Ramos (cell line): ENCODE results near the gene TRIL.

Experiments used
- in situ Hi-C: fragments of 300-500 bp; cut with MboI; formaldehyde crosslinking; loops from one replicate; pipeline ENCODE4 v1.14.3; 2022; ENCODE audit warnings: low sequenced_read_pairs; ENCODE audit not compliant: unreplicated experiment

The TRIL gene, protein sequence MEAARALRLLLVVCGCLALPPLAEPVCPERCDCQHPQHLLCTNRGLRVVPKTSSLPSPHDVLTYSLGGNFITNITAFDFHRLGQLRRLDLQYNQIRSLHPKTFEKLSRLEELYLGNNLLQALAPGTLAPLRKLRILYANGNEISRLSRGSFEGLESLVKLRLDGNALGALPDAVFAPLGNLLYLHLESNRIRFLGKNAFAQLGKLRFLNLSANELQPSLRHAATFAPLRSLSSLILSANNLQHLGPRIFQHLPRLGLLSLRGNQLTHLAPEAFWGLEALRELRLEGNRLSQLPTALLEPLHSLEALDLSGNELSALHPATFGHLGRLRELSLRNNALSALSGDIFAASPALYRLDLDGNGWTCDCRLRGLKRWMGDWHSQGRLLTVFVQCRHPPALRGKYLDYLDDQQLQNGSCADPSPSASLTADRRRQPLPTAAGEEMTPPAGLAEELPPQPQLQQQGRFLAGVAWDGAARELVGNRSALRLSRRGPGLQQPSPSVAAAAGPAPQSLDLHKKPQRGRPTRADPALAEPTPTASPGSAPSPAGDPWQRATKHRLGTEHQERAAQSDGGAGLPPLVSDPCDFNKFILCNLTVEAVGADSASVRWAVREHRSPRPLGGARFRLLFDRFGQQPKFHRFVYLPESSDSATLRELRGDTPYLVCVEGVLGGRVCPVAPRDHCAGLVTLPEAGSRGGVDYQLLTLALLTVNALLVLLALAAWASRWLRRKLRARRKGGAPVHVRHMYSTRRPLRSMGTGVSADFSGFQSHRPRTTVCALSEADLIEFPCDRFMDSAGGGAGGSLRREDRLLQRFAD

DNA sequence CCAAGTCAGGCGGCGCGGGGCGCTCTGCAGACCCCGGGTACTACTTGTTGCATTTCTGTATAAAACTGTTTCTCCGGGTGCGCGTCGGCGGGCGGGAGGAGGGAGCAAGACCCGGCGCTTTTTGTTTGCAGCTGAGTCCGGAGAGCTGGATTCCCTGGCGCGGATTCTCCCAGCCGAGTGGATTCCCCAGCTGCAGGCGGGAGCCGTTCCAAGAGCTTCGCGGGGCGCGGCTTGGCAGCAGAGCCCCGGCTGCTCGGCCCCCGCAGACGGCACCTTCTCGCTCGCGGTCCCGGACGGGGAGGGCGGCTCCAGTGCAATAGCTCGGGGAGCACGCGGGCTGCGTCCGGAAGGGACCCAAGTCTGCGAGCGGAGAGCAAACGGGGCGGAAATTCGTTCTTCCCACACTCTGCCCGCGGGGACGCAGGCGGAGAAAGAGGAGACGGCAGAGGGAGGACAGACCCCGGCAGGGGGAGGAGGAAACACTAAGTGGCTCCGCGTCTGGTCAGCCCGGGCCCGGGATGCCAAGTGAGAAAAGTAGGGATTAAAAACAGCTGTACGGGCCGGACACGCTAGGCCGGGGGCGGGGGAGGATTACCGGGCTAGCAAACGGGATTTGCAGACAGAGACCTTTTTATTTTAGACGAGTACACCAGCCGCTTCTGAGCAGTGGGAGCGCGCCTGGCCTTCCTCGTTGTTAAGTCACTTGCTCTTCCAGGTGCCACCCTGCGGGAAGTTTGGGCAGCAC is at the start of gene TRIL:
TSS of gene TRIL (minus strand) at position 96 of the 745 bp plus-strand sequence. CDS start 284 bp downstream, outside the sequence.
- in situ Hi-C loops: no loop called here

DNA sequence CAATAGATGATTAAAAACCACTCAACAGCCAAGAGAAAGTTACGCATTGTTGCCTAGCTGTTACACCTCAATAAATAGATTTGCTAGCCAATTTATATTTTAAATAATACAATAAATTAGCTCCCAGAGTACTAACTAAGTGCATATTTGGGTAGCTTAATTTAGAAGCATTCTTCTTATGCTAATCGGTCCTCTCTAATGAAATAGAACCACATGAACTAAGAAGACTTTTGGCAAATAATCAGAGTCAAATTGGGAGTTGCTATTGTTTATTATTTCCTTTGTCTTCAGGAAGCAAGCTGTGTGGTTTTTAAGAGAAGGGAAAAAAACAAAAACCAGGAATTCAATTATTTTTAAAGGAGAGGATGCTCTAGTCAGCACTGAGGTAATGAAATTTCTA is 49.0 kb upstream of the TRIL start:
- in situ Hi-C loops: no loop called here

DNA sequence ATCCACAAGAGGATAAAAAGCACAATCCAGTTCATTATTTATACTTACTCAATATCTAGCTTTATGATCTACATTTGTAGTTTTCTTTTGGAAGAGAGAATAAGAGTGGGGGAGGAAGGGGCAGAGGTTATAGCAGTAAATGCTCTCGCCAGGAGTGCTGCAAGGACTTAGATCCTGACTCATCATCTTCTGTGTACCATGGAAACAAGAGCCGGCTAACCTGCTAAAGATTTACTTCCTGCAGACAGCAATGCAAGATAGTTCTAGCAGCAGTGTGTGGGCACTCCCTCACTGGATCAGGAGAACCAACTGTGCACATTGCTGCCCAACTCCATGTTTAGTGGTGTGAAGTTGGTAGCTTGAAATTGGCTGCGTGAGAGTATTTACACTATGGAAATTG is 47.7 kb upstream of the TRIL start:
- in situ Hi-C loops: no loop called here

DNA sequence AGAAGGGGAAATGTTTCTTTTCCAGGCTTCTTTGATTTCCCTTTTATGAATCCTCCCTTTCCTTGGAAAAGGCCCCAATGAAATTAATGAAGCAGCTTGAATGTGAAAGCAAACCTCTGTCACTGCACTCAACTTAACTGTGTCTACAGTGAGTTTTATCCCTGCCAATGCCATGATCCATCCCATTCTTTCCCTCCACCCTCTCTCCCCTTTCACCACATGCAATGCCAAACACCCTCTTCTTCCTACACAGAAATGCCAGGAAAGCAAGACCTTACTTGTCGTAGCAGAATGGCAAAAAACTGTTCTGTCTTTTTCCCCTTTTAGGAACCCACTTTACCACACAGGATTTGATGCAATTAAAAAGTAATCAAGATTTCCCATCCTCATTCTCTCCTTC is 47.3 kb upstream of the TRIL start:
- in situ Hi-C loops: no loop called here

DNA sequence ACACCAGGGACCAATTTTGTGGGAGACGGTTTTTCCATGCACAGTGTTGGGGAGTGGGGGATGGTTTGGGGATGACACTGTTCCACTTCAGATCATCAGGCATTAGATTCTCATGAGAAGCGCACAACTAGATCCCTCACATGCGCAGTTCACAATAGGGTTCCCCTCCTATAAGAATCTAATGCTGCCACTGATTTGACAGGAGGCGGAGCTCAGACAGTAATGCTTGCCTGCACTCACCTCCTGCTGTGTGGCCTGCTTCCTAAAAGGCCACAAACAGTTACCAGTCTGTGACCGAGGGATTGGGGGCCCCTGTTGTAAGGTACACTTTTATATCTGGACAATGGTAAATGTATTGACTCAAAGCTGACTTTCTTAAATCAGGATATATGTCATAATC is 45.6 kb upstream of the TRIL start:
- in situ Hi-C loops: no loop called here

DNA sequence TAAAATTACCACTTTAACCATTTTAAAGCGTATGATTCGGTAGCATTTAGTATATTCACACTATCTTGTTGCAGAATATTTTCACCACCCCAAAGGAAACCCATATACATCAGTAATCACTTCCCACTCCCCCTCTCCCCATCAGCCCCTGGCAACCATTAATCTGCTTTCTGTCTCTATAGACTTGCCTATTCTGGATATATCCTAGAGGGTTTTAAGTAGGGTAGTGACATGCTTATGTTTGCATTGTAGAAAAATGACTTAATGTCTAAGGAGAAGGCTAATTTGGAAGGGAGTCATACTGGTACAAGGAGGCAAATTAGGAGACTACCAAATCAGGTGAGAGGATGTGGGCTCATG is 42.6 kb upstream of the TRIL start:
- in situ Hi-C loops: no loop called here

DNA sequence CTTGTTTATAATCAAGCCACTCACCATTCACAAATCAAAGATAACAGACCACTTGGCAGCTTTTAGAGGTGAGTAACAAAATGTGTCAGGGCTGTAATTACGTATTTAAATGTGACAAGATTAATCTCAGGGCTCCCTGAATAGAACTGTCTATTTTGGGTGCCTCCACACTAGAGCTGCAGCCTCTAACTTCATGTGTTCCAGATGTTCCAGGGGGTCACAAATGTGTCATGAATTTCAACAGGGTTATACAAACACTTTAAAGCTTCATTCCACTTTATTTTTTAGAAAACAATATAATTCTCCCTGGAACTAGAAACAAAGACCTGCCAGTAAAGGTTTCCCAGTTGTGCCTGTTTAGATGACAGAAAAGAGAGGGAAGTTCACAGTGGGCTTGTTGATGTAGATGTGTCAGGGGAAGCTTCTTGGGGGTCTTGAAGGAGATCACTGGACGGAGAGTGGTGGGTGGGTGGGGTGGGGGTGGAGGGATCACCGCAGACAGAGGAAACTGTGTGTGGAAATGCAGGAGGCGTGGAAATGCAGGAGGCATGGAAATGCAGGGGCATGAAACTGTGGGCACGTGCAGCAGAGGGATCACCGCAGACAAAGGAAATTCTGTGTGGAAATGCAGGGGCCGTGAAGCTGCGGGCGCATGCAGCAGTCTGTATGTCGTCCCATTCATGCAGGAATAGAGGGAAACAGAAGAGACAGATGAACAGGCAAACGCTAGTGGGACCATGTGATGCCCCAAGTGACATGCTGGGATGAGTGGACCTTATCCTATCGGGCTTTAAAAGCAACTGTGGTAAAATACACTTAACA is 42.0 kb upstream of the TRIL start:
- in situ Hi-C loops: no loop called here

DNA sequence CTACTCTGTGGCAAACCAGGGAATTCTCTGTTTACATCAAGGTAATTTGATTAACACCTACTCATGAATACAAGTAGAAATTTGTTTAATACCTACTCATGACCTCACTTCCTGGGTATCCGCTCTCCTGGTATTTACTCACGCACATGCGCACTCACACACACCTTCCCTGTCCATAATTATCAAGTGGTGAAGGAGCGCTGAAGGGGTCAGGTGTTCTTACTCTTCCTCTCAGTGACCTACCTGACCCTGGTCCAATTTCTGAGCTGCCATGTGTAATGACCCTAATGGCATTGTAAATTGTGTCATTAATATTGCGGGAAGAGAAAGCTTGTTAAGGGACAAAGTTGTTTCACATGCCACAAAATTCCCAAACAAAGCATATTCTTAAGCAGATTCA is 41.3 kb upstream of the TRIL start:
- in situ Hi-C loops: no loop called here

DNA sequence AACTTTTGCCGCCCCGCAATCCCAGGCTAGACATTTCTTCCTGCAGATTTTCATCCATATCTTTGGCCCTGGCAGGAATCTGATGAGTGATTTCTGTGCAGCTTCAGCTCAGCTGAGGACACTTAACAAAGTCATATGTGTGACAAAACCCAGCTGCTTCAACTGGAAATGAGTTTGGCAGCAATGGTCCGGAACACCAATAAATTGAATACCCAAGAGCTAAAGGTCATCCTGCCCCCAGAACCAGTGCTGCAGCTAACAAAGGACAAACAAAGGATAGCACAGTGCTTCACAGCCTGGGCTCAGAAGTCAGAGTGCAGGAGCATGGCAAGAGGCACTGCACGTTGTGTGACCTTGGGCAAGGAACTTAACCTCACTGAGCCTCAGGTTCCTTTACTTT is 40.0 kb upstream of the TRIL start:
- in situ Hi-C loops: no loop called here

DNA sequence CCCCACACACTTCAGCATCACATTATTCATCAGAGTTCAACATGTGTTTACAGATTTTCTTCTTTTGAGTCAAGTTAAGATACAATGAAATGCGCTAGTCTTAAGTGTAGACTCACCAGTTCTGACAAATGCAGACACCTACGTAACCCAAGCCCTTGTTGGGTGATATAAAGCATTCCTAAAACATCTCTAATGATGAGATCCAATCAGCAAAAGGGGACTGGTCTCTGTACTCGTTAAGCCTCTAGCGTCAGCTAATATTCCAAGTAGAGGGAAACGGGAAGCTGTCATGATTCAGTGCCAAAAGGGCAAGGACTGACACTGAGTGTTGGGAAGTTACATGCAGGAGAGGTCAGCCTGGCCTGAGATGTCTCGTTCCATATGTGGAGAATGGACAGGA is 38.7 kb upstream of the TRIL start:
- in situ Hi-C loops: no loop called here

DNA sequence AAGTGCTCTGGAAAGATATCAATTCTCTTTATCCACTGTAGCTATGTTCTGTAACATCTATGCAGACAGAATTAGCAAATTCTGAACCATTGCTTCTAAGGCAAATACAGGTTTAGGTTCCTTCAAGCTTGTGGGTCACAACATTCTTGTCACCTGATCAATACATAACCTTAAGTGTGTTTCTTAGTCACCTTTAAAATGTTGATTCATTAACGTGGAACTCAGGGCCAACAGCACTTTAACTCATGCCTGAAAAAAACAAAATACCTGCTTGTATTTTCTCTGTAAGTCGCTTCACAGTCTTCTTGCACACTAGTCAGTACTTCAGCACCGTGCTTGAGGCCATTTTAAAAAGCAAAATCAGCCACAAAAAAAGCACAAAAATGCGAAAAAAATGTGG is 35.2 kb upstream of the TRIL start:
- in situ Hi-C loops: no loop called here

DNA sequence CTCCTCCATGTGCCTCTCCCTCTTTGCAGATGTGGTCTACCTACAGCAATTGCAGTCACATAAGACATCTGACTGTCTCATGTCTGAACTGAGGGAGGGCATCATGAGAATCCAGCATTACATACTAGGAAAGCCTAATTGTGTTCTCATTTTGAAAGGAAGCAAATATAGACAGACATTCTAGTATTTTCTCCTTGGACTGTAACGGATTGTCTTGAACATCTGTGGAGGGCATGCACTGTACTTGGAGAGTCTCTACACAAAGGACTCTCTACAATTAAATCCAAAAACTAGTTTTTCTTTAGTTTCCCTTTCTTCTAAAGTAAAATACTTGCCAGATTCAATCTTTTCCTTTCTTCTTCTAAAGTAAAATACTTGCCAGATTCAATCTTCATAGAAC is 34.7 kb upstream of the TRIL start:
- in situ Hi-C loops: no loop called here

DNA sequence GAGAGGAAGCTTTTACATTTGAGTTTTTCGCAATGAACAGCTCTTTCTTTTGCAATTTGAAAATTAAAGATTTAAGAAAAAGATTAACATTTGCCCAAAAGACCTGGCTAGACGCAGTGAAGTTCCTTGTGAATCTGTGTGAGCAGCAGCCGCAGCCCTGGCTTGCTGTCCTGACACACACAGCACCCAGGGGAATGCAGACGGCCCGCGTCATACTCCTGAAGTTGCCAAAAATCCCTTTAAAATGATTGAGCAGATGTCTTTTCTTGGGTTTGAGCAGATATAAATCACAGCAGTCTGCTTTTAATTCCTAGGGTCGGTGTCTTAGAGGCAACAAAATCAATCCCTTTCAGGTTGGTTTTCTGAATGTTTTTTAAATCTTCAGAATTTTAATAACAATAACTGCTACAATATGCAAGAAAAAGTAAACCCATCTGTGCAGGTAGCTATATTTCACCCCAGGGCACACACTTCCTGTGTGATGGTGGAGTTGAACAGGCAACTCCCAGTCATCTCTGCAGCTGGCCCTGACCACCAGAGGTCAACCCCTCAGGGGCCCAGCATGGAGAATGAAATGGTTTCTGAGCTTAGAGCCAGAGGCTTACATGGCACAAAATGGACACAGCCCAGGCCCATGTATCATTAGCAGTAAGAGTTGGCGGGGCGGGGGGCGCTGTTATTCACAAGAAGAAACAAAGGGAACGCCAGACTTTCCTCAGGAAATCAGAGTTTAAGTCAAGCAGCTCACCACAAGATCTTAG is 32.2 kb upstream of the TRIL start:
- in situ Hi-C loops: no loop called here

DNA sequence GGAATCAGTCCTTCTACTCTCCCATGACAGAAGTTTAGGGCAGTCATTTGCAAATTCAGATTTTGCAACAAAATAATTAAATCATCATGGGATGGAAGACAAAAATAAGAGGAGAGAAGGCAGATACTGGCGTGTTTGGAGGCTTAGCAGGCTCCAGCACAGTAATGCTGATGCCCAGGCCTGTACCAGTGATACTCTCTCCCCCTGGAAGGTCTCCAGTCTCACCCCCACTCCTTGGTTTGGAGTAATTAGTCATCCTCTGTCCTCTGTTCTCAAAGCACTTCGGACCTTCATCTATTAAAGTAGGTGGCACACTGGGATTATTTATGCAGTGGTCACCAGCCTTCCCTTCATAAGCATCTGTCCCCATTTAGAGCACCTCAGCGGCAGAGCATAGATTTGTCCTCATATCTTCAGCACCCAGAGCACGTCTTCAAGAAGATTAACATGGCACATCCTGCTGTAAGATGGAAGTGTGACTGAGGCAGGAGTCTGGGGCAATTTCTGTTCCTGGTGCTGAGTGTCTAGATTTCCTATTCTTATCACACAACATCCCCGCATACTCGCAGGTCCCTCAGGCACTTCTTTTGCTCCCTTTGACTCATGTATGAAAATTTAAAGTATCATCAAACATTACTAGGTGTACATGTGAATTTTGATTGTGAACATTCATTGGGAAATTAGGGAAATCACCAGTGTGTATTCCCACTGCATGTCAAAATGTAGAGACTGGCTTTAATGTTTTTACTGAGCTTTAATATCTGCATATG is 31.3 kb upstream of the TRIL start:
- in situ Hi-C loops: no loop called here

DNA sequence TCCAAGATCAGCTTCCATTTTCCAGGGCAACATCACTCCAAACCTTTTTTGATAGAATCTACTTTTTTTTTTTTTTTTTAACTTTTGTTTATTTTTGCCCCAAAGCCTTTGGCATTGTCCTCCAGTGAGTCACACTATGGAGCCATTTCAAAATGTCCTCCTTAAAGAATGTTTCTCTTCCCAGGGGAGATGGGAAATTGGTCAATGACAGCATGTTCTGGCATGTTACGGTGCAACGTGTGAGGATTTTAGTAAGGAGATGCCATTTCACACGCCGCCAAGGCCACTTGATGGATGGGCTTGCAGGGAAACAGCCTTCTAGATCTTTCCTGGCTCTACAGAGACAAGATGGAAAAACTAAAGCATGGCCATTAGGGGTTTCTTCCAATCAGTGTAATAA is 30.7 kb upstream of the TRIL start:
- in situ Hi-C loops: no loop called here

DNA sequence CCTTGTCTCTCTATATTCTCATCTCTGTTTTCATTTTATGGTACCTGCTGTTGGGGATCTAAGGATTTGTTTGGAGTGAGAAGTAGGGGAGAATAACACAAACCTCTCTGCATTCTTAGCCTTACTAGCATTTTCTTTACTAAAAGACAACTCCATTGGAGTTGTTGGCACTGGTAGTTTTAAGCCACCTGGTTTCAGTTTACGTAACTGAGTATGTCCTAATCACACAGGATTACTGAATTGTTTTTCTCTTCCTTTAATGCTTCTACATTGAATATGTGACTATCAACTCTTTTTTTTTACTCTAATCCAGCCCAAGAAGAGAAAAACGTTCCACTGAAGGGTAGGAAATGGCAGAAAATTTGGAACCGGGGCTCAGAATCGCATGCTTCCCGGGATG is 30.0 kb upstream of the TRIL start:
- in situ Hi-C loops: no loop called here

DNA sequence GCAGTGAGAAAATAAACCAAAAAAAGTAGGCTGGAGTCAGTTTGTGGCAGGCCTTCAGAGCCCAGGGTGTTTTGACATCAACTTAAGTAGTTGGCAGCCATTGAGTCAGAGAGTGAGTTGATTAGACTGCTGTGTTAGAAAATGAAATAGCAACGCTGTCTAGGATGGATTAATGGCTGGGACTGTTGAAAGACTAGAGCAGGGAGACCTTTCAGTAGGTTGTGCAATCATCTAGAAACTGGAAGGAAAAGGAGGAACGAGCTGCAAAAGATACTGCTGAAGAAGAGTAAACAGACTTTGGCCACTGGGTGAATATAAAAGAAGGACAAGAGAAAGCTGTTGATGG is 28.6 kb upstream of the TRIL start:
- in situ Hi-C loops: no loop called here

DNA sequence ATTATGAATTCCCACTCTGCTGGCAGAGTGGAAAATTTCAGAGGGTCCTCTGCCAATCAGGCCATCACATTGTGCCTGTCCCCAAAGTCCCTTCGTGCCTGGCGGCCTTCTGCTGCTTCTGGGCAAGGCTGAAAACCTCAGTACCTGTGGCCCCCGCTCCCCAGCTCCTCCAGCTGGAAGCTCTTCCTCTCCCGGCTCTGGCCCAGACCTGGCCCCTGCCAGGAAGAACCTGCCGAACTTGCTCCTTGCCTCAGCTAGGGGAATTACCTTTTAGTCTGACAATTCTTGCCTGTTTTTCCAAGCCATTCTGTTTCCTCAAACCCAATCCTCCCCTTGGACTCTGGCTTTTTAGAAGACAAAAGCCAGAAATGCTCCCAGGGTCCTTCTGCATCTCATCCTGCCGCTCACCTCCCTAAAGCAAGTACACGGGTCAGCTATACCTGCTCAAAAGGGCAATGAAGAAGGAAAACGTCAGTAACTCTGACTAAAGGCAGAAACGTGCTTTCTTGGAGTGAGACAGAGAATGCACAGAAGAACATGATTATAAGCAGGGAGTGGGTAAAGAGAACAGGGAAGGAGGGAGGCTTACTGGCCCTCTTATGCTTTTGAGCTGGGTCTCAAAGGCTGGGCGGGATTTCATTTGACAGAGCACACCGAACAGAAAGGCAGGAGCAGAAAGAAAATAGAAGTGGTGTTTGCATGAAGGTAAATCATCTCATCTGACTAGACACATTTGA is 28.1 kb upstream of the TRIL start:
- in situ Hi-C loops: no loop called here
